Smooth muscle cell (in vitro differentiated cells): ENCODE data around the gene PLXNA2. TPM values are rescaled to one million over a fixed set of nuclear protein-coding genes. Genes with fewer than 3 reads are reported as not detected.

Experiments
- DNase-seq: peaks from one replicate; lab custom pipeline; 2025; ENCODE audit not compliant: unreplicated experiment; lab: John Stamatoyannopoulos, UW
- H2AFZ ChIP-seq: fragments of 200-600 bp; sonication (generic); 2 replicates; pipeline ENCODE4 v1.6.0; 2016; ENCODE audit warnings: antibody characterized with exemption, low read depth, mild to moderate bottlenecking
- H3F3A ChIP-seq: fragments of 200-600 bp; sonication (generic); 2 replicates; pipeline ENCODE4 v1.6.0; 2017; ENCODE audit warnings: antibody characterized with exemption, low read depth
- H3K27ac ChIP-seq: fragments of 200-600 bp; sonication (generic); 2 replicates; pipeline ENCODE4 v1.5.1; 2016; ENCODE audit warnings: low read depth, mild to moderate bottlenecking
- H3K27me3 ChIP-seq: fragments of 200-600 bp; sonication (generic); 2 replicates; pipeline ENCODE4 v1.6.1; 2016; ENCODE audit warnings: low read depth, mild to moderate bottlenecking
- H3K36me3 ChIP-seq: fragments of 200-600 bp; sonication (generic); 2 replicates; pipeline ENCODE4 v1.5.1; 2016; ENCODE audit warnings: low read depth
- H3K4me1 ChIP-seq: fragments of 200-600 bp; sonication (generic); 2 replicates; pipeline ENCODE4 v1.5.1; 2016; ENCODE audit warnings: low read depth
- H3K4me2 ChIP-seq: fragments of 200-600 bp; sonication (generic); 2 replicates; pipeline ENCODE4 v1.6.0; 2016; ENCODE audit warnings: mild to moderate bottlenecking
- H3K4me3 ChIP-seq: fragments of 200-600 bp; sonication (generic); 2 replicates; pipeline ENCODE4 v1.5.1; 2016; ENCODE audit warnings: mild to moderate bottlenecking
- H3K79me2 ChIP-seq: fragments of 200-600 bp; sonication (generic); 2 replicates; pipeline ENCODE4 v1.6.0; 2016; ENCODE audit warnings: low read depth, mild to moderate bottlenecking
- H3K9ac ChIP-seq: fragments of 200-600 bp; sonication (generic); 2 replicates; pipeline ENCODE4 v1.6.0; 2016; ENCODE audit warnings: low read depth
- H3K9me3 ChIP-seq: fragments of 200-600 bp; sonication (generic); replicated peaks from 2 replicates; pipeline ENCODE4 v1.5.1; 2016; ENCODE audit warnings: low read depth
- H4K20me1 ChIP-seq: fragments of 200-600 bp; sonication (generic); 2 replicates; pipeline ENCODE4 v1.6.0; 2016; ENCODE audit warnings: low read depth
- CTCF ChIP-seq: fragments of 200-600 bp; sonication (generic); IDR thresholded peaks from 2 replicates; pipeline ENCODE4 v1.5.1; 2017; ENCODE audit warnings: borderline replicate concordance, mild to moderate bottlenecking, antibody characterized with exemption; ENCODE audit not compliant: insufficient read depth, poor library complexity, severe bottlenecking
- WGBS: methylation state at CpG from one replicate; pipeline ENCODE4 v1.1.7; 2016; ENCODE audit warnings: low lambda C conversion rate; 5-methylcytosine and 5-hydroxymethylcytosine counted together
- polyA plus RNA-seq: library from polyadenylated mRNA; unstranded; fragments of >200 nt; fragmentation: Nextera tagmentation; extraction: Ambion mirVana; gene quantifications from 2 replicates; pipeline ENCODE4 v1.2.1, GENCODE V29; 2016
- total RNA-seq: library from RNA; depleted of rRNA; stranded (reverse); fragments of >200 nt; gene quantifications from 2 replicates; pipeline ENCODE4 v1.2.3, GENCODE V29; 2014

Gene PLXNA2
- total and polyA plus RNA-seq, 2 experiments from 2014 or later: 8.2 to 8.7 TPM

DNA sequence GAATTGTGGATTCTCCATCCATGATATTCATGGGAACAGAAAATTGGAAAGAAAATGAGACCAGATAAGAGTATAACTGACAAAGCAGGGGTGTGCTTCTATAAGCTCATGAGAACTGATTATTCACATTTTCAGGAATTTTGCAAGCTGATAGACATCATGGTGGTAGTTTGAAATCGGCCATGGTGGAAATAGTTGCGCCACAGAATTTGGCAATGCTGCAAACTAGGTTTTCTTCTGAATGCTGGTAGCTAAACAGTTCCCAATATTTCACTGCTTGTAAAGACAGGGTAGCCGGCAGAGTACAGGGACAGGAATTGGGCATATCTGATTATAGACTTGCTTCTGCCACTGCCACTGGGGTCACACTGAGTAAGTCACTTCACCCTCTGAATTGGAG, 151.1 kb downstream of the PLXNA2 start:
- 96% methylated on average over 3 of the region's 3 CpGs for WGBS
- H3K27me3 ChIP-seq: no peaks in the 10 kb centered on the region
- no peaks in the 10 kb centered on the region for H3K79me2 ChIP-seq
- no peaks in the 10 kb centered on the region for H3F3A ChIP-seq
- peaks cover 19% of the 10 kb centered on the region for H3K36me3 ChIP-seq
- H3K9ac ChIP-seq: no peak overlapping the region
- no peaks in the 10 kb centered on the region for H3K4me1 ChIP-seq
- no peak for DNase-seq
- no peak overlapping the region for H2AFZ ChIP-seq
- no peak overlapping the region for H3K4me2 ChIP-seq
- no peak for TF ChIP-seq CTCF
- H3K27ac ChIP-seq: no peak overlapping the region
- no peaks in the 10 kb centered on the region for H3K9me3 ChIP-seq
- H3K4me3 ChIP-seq: no peak overlapping the region
- H4K20me1 ChIP-seq: no peaks in the 10 kb centered on the region

GRCh38 chr1:208090388-208091301, 153.5 kb downstream of the PLXNA2 start:
- H3K27ac ChIP-seq: no peak overlapping the region
- WGBS: 79% methylated on average over 9 of the region's 9 CpGs
- H3K4me1 ChIP-seq: no peaks in the 10 kb centered on the region
- H3K9me3 ChIP-seq: no peaks in the 10 kb centered on the region
- no peaks in the 10 kb centered on the region for H3K27me3 ChIP-seq
- TF ChIP-seq CTCF: no peak
- no peak overlapping the region for H3K4me3 ChIP-seq
- H3K9ac ChIP-seq: no peak overlapping the region
- H3F3A ChIP-seq: no peaks in the 10 kb centered on the region
- H3K79me2 ChIP-seq: no peaks in the 10 kb centered on the region
- H3K4me2 ChIP-seq: no peak overlapping the region
- no peak overlapping the region for H2AFZ ChIP-seq
- H4K20me1 ChIP-seq: no peaks in the 10 kb centered on the region
- no peak for DNase-seq
- H3K36me3 ChIP-seq: peaks cover 19% of the 10 kb centered on the region

GRCh38 chr1:208089761-208090370, 154.3 kb downstream of the PLXNA2 start:
- no peaks in the 10 kb centered on the region for H4K20me1 ChIP-seq
- H3K27ac ChIP-seq: no peak overlapping the region
- no peaks in the 10 kb centered on the region for H3K4me1 ChIP-seq
- no peaks in the 10 kb centered on the region for H3K79me2 ChIP-seq
- no peak for TF ChIP-seq CTCF
- no peak overlapping the region for H3K4me2 ChIP-seq
- no peak for DNase-seq
- H3K27me3 ChIP-seq: no peaks in the 10 kb centered on the region
- no peaks in the 10 kb centered on the region for H3K9me3 ChIP-seq
- H3K9ac ChIP-seq: no peak overlapping the region
- H3F3A ChIP-seq: no peaks in the 10 kb centered on the region
- 87% methylated on average over 6 of the region's 6 CpGs for WGBS
- no peak overlapping the region for H2AFZ ChIP-seq
- no peak overlapping the region for H3K4me3 ChIP-seq
- peaks cover 18% of the 10 kb centered on the region for H3K36me3 ChIP-seq
